ENCODE measurements around the gene PUSL1. TPM values are rescaled to one million over a fixed set of nuclear protein-coding genes. Genes with fewer than 3 reads are reported as not detected.

The PUSL1 gene
- total RNA-seq, 1 experiment from 2014 or later = 31.3 TPM

DNA sequence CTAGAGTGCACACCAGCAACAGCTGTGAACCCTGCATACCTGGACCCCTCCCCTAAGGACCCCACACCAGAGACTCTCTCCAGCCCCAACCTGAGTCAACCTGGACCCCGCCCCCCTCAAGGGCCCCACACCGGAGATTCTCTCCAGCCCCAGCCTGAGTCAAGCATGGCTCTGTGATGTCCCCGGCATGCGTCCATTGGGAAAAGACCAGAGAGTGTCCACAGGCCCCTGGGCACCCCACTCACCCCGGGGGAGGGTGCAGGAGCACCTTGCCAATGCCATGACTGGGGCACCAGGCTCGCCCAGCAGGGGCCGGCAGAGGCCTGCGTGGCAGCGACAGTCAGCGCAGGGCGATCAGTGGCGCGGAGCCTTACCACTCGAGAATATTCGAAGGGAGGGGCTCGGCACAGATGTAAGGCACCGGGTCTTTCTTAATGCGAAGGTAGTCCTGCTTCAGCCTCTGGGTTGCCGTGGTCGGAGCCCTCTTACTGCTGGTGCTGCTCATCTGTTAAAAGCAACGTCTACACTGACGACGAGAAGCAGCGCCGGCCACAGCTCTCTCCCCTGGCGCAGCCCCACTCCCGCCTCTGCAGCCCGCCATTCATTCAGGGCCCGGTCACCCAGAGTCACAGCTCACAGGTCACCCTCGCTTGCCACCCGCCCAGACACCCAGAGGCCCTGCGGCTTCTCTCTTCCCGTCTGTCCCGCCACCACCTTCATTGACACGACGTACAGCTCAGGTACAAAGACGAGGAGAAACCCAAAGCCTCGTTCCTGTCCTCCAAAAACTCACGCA is 40.7 kb upstream of the PUSL1 start:
- TF ChIP-seq, protein P1, sequence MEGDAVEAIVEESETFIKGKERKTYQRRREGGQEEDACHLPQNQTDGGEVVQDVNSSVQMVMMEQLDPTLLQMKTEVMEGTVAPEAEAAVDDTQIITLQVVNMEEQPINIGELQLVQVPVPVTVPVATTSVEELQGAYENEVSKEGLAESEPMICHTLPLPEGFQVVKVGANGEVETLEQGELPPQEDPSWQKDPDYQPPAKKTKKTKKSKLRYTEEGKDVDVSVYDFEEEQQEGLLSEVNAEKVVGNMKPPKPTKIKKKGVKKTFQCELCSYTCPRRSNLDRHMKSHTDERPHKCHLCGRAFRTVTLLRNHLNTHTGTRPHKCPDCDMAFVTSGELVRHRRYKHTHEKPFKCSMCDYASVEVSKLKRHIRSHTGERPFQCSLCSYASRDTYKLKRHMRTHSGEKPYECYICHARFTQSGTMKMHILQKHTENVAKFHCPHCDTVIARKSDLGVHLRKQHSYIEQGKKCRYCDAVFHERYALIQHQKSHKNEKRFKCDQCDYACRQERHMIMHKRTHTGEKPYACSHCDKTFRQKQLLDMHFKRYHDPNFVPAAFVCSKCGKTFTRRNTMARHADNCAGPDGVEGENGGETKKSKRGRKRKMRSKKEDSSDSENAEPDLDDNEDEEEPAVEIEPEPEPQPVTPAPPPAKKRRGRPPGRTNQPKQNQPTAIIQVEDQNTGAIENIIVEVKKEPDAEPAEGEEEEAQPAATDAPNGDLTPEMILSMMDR (conservative IDR thresholded peaks at IDR 0.05; ENCODE audit: low read depth, low read length) = no peak
- TF ChIP-seq EZH2 (IDR thresholded peaks at IDR 0.05; ENCODE audit: borderline replicate concordance, low read depth, low read length, poor library complexity, severe bottlenecking) = no peak
- no TSS peak for BruUV-seq (replicated peaks)
- Histone ChIP-seq H3K36me3 (ENCODE audit: insufficient read depth, low read length, poor library complexity, severe bottlenecking) (peaks cover 43% of the 10 kb centered on the region), H3K27ac (ENCODE audit: low read depth, low read length, poor library complexity, severe bottlenecking) (no peak overlapping the region), H3K4me3 (ENCODE audit: low read depth, low read length, poor library complexity, severe bottlenecking) (no peak overlapping the region), H3K27me3 (replicated peaks; ENCODE audit: insufficient read depth, low read depth, low read length, poor library complexity) (no peaks in the 10 kb centered on the region), H3K4me1 (ENCODE audit: insufficient read depth, low read length, poor library complexity, severe bottlenecking) (peaks cover 5% of the 10 kb centered on the region), H3K9me3 (ENCODE audit: low read depth, low read length, poor library complexity, severe bottlenecking) (no peaks in the 10 kb centered on the region)
- no peak for DNase-seq (ENCODE audit: low spot score)
- intact Hi-C loops (cut with micrococcal nuclease; ENCODE audit: unreplicated experiment) = no loop called here
- CTCF ChIA-PET = no interaction called here
- POLR2A ChIA-PET (ENCODE audit: low non-redundant PET) = no interaction called here

DNA sequence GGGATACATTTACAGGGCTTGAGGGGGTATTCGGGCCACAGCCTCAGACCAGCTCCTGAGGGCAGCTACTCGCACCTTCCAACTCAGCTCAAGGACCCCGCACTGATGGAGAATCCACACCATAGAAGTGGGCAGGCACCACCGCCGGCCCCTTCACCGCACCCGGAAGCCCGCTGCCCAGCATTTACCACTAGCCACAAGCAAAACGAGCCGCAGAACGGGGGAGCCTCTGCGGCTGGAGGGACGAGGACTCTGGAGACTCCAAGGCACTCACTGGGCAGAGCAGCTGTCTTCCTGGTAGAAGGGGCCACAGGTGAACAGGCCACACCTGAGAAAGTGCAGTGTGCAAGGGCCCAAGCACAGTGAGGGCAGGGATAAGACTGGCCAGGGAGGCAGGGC is 40.1 kb upstream of the PUSL1 start:
- ChIA-PET POLR2A (ENCODE audit: low non-redundant PET) (no interaction called here), CTCF (no interaction called here)
- no peak for DNase-seq (ENCODE audit: low spot score)
- H3K4me3 ChIP-seq (ENCODE audit: low read depth, low read length, poor library complexity, severe bottlenecking) = no peak overlapping the region
- H3K36me3 ChIP-seq (ENCODE audit: insufficient read depth, low read length, poor library complexity, severe bottlenecking) = peaks cover 37% of the 10 kb centered on the region
- no peak overlapping the region for H3K27ac ChIP-seq (ENCODE audit: low read depth, low read length, poor library complexity, severe bottlenecking)
- no peaks in the 10 kb centered on the region for H3K9me3 ChIP-seq (ENCODE audit: low read depth, low read length, poor library complexity, severe bottlenecking)
- no TSS peak for BruUV-seq (replicated peaks)
- intact Hi-C loops (cut with micrococcal nuclease; ENCODE audit: unreplicated experiment) = no loop called here
- no peaks in the 10 kb centered on the region for H3K27me3 ChIP-seq (replicated peaks; ENCODE audit: insufficient read depth, low read depth, low read length, poor library complexity)
- peaks cover 5% of the 10 kb centered on the region for H3K4me1 ChIP-seq (ENCODE audit: insufficient read depth, low read length, poor library complexity, severe bottlenecking)
- TF ChIP-seq, protein P1 (conservative IDR thresholded peaks at IDR 0.05; ENCODE audit: low read depth, low read length) = no peak
- no peak for TF ChIP-seq EZH2 (IDR thresholded peaks at IDR 0.05; ENCODE audit: borderline replicate concordance, low read depth, low read length, poor library complexity, severe bottlenecking)

DNA sequence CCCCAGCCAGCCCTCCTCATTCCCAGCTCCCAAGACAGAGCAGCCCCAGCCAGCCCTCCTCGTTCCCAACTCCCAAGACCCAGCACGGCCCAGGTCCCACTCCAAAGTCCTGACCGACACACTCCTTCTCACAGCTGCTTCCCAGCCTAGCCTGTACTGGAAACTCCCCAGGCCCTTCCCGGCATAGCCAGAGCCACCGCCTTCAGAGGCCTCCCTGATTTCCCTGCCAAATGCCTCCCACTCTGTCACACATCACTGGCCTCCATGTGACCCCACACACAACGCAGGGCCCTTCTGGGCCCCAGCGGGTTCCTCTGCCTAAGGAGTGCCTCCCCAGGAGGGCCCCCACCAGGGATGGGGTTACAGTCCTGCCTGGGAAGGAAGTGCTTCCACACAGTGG is 37.6 kb upstream of the PUSL1 start:
- Histone ChIP-seq H3K27ac (ENCODE audit: low read depth, low read length, poor library complexity, severe bottlenecking) (peak overlapping the region; percentile 37), H3K4me1 (ENCODE audit: insufficient read depth, low read length, poor library complexity, severe bottlenecking) (peaks cover 8% of the 10 kb centered on the region), H3K36me3 (ENCODE audit: insufficient read depth, low read length, poor library complexity, severe bottlenecking) (peaks cover 20% of the 10 kb centered on the region), H3K27me3 (replicated peaks; ENCODE audit: insufficient read depth, low read depth, low read length, poor library complexity) (no peaks in the 10 kb centered on the region), H3K9me3 (ENCODE audit: low read depth, low read length, poor library complexity, severe bottlenecking) (no peaks in the 10 kb centered on the region), H3K4me3 (ENCODE audit: low read depth, low read length, poor library complexity, severe bottlenecking) (no peak overlapping the region)
- CTCF ChIA-PET = no interaction called here
- TF ChIP-seq EZH2 (IDR thresholded peaks at IDR 0.05; ENCODE audit: borderline replicate concordance, low read depth, low read length, poor library complexity, severe bottlenecking) = no peak
- TF ChIP-seq, protein P1 (conservative IDR thresholded peaks at IDR 0.05; ENCODE audit: low read depth, low read length) = no peak
- BruUV-seq (replicated peaks) = no TSS peak
- intact Hi-C loops (cut with micrococcal nuclease; ENCODE audit: unreplicated experiment) = no loop called here
- no peak for DNase-seq (ENCODE audit: low spot score)
- POLR2A ChIA-PET (ENCODE audit: low non-redundant PET) = no interaction called here
